HepG2 (cell line): ENCODE measurements around the gene LCN12. TPM values are rescaled to one million over a fixed set of nuclear protein-coding genes. Genes with fewer than 3 reads are reported as not detected.

ENCODE experiments used
- CCDC6 ChIP-seq: sonication (generic); formaldehyde crosslinking; IDR thresholded peaks from 2 replicates; pipeline ENCODE4 v1.8.1; 2022; ENCODE audit warnings: mild to moderate bottlenecking, missing genetic modification reagents, moderate library complexity
- EEA1 ChIP-seq: sonication (generic); formaldehyde crosslinking; IDR thresholded peaks from 2 replicates; pipeline ENCODE4 v1.5.1; 2020; ENCODE audit warnings: mild to moderate bottlenecking, missing genetic modification reagents, borderline replicate concordance
- HOXA3 ChIP-seq: sonication (generic); formaldehyde crosslinking; IDR thresholded peaks from 2 replicates; pipeline ENCODE4 v1.5.0; 2020; ENCODE audit warnings: missing genetic modification reagents
- ISL2 ChIP-seq: sonication (generic); formaldehyde crosslinking; IDR thresholded peaks from 2 replicates; pipeline ENCODE4 v1.5.0; 2020; ENCODE audit warnings: missing genetic modification reagents
- KDM1A ChIP-seq: IDR thresholded peaks from 2 replicates; pipeline ENCODE4 v1.6.1; 2016; ENCODE audit warnings: missing compliant biosample characterization
- KLF15 ChIP-seq: sonication (generic); formaldehyde crosslinking; IDR thresholded peaks from 2 replicates; pipeline ENCODE4 v1.8.1; 2023; ENCODE audit warnings: borderline replicate concordance, mild to moderate bottlenecking, inconsistent platforms, missing genetic modification reagents, mixed read lengths
- POGZ ChIP-seq: sonication (generic); formaldehyde crosslinking; IDR thresholded peaks from 2 replicates; pipeline ENCODE4 v1.4.0; 2020; ENCODE audit warnings: mild to moderate bottlenecking, missing genetic modification reagents
- REPIN1 ChIP-seq: sonication (generic); formaldehyde crosslinking; IDR thresholded peaks from 2 replicates; pipeline ENCODE4 v1.8.0; 2022; ENCODE audit warnings: missing genetic modification reagents, low read depth, mild to moderate bottlenecking, borderline replicate concordance
- REST ChIP-seq, 2 experiments: IDR thresholded peaks; 2 replicates each; pipeline ENCODE4 v1.6.1; 2011 to 2012; ENCODE audit warnings: low read length in 2 of 2, borderline replicate concordance in 1 of 2, low read depth in 1 of 2, mild to moderate bottlenecking in 1 of 2, moderate library complexity in 1 of 2
- RORA ChIP-seq: sonication (generic); formaldehyde crosslinking; IDR thresholded peaks from 2 replicates; pipeline ENCODE4 v1.5.0; 2020; ENCODE audit warnings: mild to moderate bottlenecking, missing genetic modification reagents, moderate library complexity
- TAF1 ChIP-seq: sonication (generic); formaldehyde crosslinking; IDR thresholded peaks from 2 replicates; pipeline ENCODE4 v1.4.0; 2020; ENCODE audit warnings: missing genetic modification reagents
- YY1 ChIP-seq: IDR thresholded peaks from 2 replicates; pipeline ENCODE4 v1.6.1; 2011; ENCODE audit warnings: low read length, low read depth, moderate library complexity, mild to moderate bottlenecking; ENCODE audit not compliant: insufficient read depth, insufficient replicate concordance
- ZNF225 ChIP-seq: sonication (generic); formaldehyde crosslinking; IDR thresholded peaks from 2 replicates; pipeline ENCODE4 v1.4.0; 2020; ENCODE audit warnings: mild to moderate bottlenecking, missing genetic modification reagents
- ZNF235 ChIP-seq: sonication (generic); formaldehyde crosslinking; IDR thresholded peaks from 2 replicates; pipeline ENCODE4 v1.8.1; 2023; ENCODE audit warnings: mild to moderate bottlenecking, missing genetic modification reagents, borderline replicate concordance
- ZNF609 ChIP-seq: sonication (generic); formaldehyde crosslinking; IDR thresholded peaks from 2 replicates; pipeline ENCODE4 v1.4.0; 2020; ENCODE audit warnings: mild to moderate bottlenecking, missing genetic modification reagents, borderline replicate concordance
- polyA plus RNA-seq, 8 experiments: library from polyadenylated mRNA; depleted of rRNA in 3 of 8; stranded (reverse) in 7 of 8; unstranded in 1 of 8; fragments of >200 nt; fragmentation: Illumina TruSeq in 4 of 8; extraction: Trizol in 4 of 8; gene quantifications; 2 replicates each; pipeline versions ENCODE4 v1.2.1 to v1.2.3, GENCODE V29; 2011 to 2016; ENCODE audit warnings: low read depth in 4 of 8, missing spikeins in 1 of 8, mixed read lengths in 1 of 8; ENCODE audit not compliant: insufficient read depth in 1 of 8
- total RNA-seq, 5 experiments: library from RNA; depleted of rRNA; stranded (reverse); fragments of >200 nt; fragmentation: Illumina TruSeq; extraction: Trizol; gene quantifications; 2 replicates each; pipeline ENCODE4 v1.2.3, GENCODE V29; 2016; ENCODE audit warnings: low read depth in 1 of 5
- TF ChIP-seq, protein P1 (sequence below): IDR thresholded peaks from 2 replicates; pipeline ENCODE4 v1.6.1; 2016; ENCODE audit warnings: missing compliant biosample characterization, missing genetic modification reagents, borderline replicate concordance

The LCN12 gene
- total and polyA plus RNA-seq, 2 of the 13 experiments (the other 11 are each of a cell fraction or from before 2014, with no cell fraction given) = 3.4 to 6.9 TPM

DNA sequence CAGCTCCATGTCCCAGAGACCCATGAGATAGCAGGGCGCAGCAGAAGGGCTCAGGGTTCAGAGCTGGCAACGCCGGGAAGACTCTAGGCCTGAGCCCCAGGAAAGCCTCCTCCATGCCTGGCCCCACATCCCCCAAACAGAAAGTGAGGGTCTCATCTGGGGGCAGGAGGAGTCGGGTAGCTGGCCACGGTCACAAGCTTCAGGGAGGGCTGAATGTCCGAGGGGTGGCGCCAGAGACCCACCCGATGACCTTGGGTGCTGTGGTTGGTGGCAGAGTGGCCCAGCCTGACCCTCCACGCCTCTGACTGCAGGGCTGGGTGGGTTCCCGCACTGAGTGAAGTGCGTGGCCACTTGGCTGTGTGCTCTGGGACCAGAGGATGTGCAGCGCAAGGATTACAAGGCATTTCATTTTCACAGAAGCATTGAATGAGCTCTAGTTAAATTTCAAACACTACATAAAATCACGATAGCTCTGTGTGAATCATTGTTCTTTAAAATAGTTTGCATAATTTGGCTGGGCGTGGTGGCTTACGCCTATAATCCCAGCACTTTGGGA lies 4.0 kb upstream of the LCN12 start (continued):
- TF ChIP-seq REST (IDR thresholded peaks at IDR 0.05; ENCODE audit: borderline replicate concordance in 1 of 2, low read depth in 1 of 2, low read length in 2 of 2) (no peak), TAF1 (no peak), RORA (no peak), ZNF225 (CRISPR knock-in tag) (no peak), POGZ (CRISPR knock-in tag) (no peak), KLF15 (CRISPR knock-in tag) (no peak), YY1 (peak; percentile 35), ISL2 (CRISPR knock-in tag) (no peak), EEA1 (CRISPR knock-in tag) (no peak; the same call in 1 of the 2 replicates), KDM1A (CRISPR knock-in tag) (0 out of 2 replicates have a peak, but pooled peaks have one; percentile 7), HOXA3 (CRISPR knock-in tag) (peak; percentile 56), ZNF235 (CRISPR knock-in tag) (no peak), CCDC6 (CRISPR knock-in tag) (no peak), REPIN1 (CRISPR knock-in tag) (no peak), ZNF609 (CRISPR knock-in tag) (no peak; the same call in 1 of the 2 replicates)
- TF ChIP-seq, protein P1, sequence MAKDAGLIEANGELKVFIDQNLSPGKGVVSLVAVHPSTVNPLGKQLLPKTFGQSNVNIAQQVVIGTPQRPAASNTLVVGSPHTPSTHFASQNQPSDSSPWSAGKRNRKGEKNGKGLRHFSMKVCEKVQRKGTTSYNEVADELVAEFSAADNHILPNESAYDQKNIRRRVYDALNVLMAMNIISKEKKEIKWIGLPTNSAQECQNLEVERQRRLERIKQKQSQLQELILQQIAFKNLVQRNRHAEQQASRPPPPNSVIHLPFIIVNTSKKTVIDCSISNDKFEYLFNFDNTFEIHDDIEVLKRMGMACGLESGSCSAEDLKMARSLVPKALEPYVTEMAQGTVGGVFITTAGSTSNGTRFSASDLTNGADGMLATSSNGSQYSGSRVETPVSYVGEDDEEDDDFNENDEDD (CRISPR knock-in tag) = no peak
